ENCODE data around the gene COG1. TPM values are rescaled to one million over a fixed set of nuclear protein-coding genes. Genes with fewer than 3 reads are reported as not detected.
A peak's percentile ranks its signal among the peaks of the same experiment; 100 is the strongest.

The COG1 gene
- total and polyA plus RNA-seq, 9 of the 15 experiments (the other 6 are each of a cell fraction or from before 2014, with no cell fraction given) = 9.5 to 26.8 (median 12.9) TPM

DNA sequence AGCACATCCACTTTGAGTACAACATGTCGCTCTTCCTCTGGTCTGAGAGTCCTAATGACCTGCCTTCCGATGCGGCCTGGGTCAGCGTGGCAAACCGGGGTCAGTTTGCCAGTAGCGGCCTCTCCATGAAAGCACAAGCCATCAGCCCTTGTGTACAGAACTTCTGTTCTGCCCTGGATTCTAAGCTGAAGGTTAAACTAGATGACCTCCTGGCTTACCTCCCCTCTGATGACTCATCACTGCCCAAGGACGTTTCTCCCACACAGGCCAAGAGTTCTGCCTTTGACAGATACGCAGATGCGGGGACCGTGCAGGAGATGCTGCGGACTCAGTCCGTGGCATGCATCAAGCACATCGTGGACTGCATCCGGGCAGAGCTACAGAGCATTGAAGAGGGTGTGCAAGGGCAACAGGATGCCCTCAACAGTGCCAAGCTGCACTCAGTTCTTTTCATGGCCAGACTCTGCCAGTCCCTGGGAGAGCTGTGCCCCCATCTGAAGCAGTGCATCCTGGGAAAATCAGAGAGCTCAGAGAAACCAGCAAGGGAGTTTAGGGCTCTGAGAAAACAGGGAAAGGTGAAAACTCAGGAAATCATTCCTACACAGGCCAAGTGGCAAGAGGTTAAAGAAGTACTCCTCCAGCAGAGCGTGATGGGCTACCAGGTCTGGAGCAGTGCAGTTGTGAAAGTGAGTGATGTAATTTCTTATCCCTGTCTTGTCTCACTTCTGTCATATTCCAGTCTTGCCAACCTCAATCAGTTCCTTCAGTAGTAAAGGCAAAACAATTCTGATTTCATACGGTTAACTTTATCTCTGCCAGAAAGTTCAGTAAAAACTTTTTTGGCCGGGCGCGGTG is 8.6 kb downstream of the COG1 start (continued):
- TF ChIP-seq SMARCB1 (IDR thresholded peaks at IDR 0.05; ENCODE audit: insufficient read length, low read depth) = no peak
- TF ChIP-seq KLF6 (CRISPR knock-in tag; IDR thresholded peaks at IDR 0.05; ENCODE audit: borderline replicate concordance) = no peak
- TF ChIP-seq DPF2 (IDR thresholded peaks at IDR 0.05) = peak; percentile 66
- no peak for TF ChIP-seq HDGF (IDR thresholded peaks at IDR 0.05)
- no peak for TF ChIP-seq DDX20 (tag; IDR thresholded peaks at IDR 0.05; ENCODE audit: low read depth)
- TF ChIP-seq SMARCA4 (IDR thresholded peaks at IDR 0.05) = peak; percentile 71
- 0 out of 4 replicates have a peak, but pooled peaks of 1 of the 2 experiments have one; percentile 54 for TF ChIP-seq HDAC1 (IDR thresholded peaks at IDR 0.05)
- TF ChIP-seq, protein P1, sequence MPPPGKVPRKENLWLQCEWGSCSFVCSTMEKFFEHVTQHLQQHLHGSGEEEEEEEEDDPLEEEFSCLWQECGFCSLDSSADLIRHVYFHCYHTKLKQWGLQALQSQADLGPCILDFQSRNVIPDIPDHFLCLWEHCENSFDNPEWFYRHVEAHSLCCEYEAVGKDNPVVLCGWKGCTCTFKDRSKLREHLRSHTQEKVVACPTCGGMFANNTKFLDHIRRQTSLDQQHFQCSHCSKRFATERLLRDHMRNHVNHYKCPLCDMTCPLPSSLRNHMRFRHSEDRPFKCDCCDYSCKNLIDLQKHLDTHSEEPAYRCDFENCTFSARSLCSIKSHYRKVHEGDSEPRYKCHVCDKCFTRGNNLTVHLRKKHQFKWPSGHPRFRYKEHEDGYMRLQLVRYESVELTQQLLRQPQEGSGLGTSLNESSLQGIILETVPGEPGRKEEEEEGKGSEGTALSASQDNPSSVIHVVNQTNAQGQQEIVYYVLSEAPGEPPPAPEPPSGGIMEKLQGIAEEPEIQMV (tag; conservative IDR thresholded peaks at IDR 0.05; ENCODE audit: low read depth) = no peak
- TF ChIP-seq NR4A1 (CRISPR knock-in tag; IDR thresholded peaks at IDR 0.05) = no peak
- no peak for TF ChIP-seq NR4A1 (tag; IDR thresholded peaks at IDR 0.05)
- TF ChIP-seq PHB2 (IDR thresholded peaks at IDR 0.05; ENCODE audit: low read depth) = no peak
- TF ChIP-seq ZBTB17 (CRISPR knock-in tag; IDR thresholded peaks at IDR 0.05) = no peak
- no peak for TF ChIP-seq HDAC8 (tag; IDR thresholded peaks at IDR 0.05)
- no peak for TF ChIP-seq ZNF589 (CRISPR knock-in tag; IDR thresholded peaks at IDR 0.05; ENCODE audit: low read depth)
- TF ChIP-seq, protein P2, sequence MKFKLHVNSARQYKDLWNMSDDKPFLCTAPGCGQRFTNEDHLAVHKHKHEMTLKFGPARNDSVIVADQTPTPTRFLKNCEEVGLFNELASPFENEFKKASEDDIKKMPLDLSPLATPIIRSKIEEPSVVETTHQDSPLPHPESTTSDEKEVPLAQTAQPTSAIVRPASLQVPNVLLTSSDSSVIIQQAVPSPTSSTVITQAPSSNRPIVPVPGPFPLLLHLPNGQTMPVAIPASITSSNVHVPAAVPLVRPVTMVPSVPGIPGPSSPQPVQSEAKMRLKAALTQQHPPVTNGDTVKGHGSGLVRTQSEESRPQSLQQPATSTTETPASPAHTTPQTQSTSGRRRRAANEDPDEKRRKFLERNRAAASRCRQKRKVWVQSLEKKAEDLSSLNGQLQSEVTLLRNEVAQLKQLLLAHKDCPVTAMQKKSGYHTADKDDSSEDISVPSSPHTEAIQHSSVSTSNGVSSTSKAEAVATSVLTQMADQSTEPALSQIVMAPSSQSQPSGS (CRISPR knock-in tag; IDR thresholded peaks at IDR 0.05) = no peak
- no peak for TF ChIP-seq BCL6 (CRISPR knock-in tag; IDR thresholded peaks at IDR 0.05)
- TF ChIP-seq, protein P3, sequence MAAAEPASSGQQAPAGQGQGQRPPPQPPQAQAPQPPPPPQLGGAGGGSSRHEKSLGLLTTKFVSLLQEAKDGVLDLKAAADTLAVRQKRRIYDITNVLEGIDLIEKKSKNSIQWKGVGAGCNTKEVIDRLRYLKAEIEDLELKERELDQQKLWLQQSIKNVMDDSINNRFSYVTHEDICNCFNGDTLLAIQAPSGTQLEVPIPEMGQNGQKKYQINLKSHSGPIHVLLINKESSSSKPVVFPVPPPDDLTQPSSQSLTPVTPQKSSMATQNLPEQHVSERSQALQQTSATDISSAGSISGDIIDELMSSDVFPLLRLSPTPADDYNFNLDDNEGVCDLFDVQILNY (CRISPR knock-in tag; IDR thresholded peaks at IDR 0.05) = no peak
- TF ChIP-seq ZNF324 (CRISPR knock-in tag; IDR thresholded peaks at IDR 0.05) = no peak
- TF ChIP-seq PYGO2 (tag; IDR thresholded peaks at IDR 0.05) = no peak
- no peak for TF ChIP-seq ZNF668 (CRISPR knock-in tag; IDR thresholded peaks at IDR 0.05)
- TF ChIP-seq FOXA1 (IDR thresholded peaks at IDR 0.05; ENCODE audit: borderline replicate concordance) = no peak
- no peak for TF ChIP-seq SNRNP70 (optimal IDR thresholded peaks at IDR 0.05; ENCODE audit: low read depth, low read length)
- TF ChIP-seq ZFP30 (CRISPR knock-in tag; IDR thresholded peaks at IDR 0.05; ENCODE audit: borderline replicate concordance) = no peak
- no peak for TF ChIP-seq CHD4 (IDR thresholded peaks at IDR 0.05; ENCODE audit: insufficient read depth, insufficient replicate concordance, low read depth, low read length, poor library complexity, severe bottlenecking)
- TF ChIP-seq GATA2 (CRISPR knock-in tag; IDR thresholded peaks at IDR 0.05) = no peak
- TF ChIP-seq CBX3 (IDR thresholded peaks at IDR 0.05; ENCODE audit: borderline replicate concordance in 1 of 2, low read length in 2 of 2) = no peak
- TF ChIP-seq TEAD2 (tag; IDR thresholded peaks at IDR 0.05) = no peak
- no peak for TF ChIP-seq DMBX1 (CRISPR knock-in tag; IDR thresholded peaks at IDR 0.05; ENCODE audit: borderline replicate concordance)

Data from K562 (cell line).